HG02623 (cell line): ENCODE measurements around the gene ATP13A2.
A peak's percentile ranks its signal among the peaks of the same experiment; 100 is the strongest.
"Not testable (repeated sequence)": the region's sequence is repeated elsewhere in the genome, so short reads cannot be mapped to it uniquely, and the experiment has no call there.

Experiments
- ATAC-seq: cut with Tn5 transposase; IDR thresholded peaks from one replicate; pipeline ENCODE4 v1.9.1; 2021; ENCODE audit warnings: moderate library complexity; ENCODE audit not compliant: unreplicated experiment

Gene ATP13A2

GRCh38 chr1:16961297-16962133, 50.2 kb downstream of the ATP13A2 start:
- ATAC-seq: no peak

GRCh38 chr1:16960560-16961296, 51.0 kb downstream of the ATP13A2 start:
- ATAC-seq: peak; percentile 52

GRCh38 chr1:16958475-16958874, 53.3 kb downstream of the ATP13A2 start:
- no peak for ATAC-seq

- no peak for ATAC-seq
These were observed 54.0 kb downstream of the ATP13A2 start for GRCh38 chr1:16957731-16958130.

- no peak for ATAC-seq
These were observed 55.0 kb downstream of the ATP13A2 start for GRCh38 chr1:16956775-16957174.

DNA sequence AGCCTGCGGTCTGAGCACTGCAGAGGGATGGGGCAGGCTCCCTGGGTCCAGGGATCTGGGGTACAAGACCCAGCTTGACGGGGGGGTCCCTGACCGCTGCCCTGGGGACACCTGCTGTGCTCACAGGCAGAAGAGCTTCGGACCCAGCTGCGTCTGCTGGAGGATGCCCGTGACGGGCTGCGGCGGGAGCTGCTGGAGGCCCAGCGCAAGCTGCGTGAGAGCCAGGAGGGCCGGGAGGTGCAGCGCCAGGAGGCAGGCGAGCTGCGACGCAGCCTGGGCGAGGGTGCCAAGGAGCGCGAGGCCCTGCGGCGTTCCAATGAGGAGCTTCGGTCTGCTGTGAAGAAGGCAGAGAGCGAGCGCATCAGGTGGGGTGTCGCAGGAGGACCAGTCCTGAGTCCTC, 56.5 kb downstream of the ATP13A2 start:
- no peak for ATAC-seq

DNA sequence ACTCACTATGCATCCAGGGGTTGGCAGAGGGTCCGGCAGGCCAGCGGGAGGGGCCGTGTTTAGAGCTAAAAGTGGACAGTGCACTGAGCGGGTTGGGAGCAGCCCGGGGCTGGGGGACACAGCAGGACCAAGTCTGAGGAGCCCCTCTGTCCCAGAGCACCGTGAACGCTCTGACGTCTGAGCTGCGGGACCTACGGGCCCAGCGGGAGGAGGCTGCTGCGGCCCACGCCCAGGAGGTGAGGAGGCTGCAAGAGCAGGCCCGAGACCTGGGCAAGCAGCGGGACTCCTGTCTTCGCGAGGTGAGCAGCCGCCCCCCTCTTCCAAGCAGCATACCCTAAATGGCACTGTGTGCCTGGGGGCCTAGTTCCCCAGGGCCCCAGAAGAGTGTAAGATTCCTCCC, 57.1 kb downstream of the ATP13A2 start:
- ATAC-seq: no peak

GRCh38 chr1:16952376-16952775, 59.4 kb downstream of the ATP13A2 start:
- ATAC-seq: not testable (repeated sequence)

DNA sequence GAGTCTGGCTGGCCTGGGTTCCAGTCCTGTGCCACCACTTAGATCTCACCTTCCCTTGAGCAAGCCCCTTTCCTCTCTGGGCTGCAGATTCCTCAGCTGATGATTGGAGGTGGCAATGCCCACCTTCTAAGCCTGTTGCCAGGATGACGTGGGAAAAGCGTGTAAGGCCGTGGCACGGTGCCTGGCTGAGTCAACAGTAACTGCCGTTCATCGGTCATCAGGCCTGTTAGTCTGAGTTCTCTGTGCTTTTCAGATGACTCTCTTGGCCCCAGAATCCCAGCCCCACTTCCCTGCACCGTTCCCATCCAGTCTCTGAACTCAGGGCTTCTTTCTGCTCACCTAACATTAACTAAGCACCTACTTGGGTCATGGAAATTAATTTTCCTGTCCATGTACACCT, 62.7 kb downstream of the ATP13A2 start:
- not testable (repeated sequence) for ATAC-seq

GRCh38 chr1:16948282-16948891, 63.3 kb downstream of the ATP13A2 start:
- ATAC-seq: not testable (repeated sequence)

DNA sequence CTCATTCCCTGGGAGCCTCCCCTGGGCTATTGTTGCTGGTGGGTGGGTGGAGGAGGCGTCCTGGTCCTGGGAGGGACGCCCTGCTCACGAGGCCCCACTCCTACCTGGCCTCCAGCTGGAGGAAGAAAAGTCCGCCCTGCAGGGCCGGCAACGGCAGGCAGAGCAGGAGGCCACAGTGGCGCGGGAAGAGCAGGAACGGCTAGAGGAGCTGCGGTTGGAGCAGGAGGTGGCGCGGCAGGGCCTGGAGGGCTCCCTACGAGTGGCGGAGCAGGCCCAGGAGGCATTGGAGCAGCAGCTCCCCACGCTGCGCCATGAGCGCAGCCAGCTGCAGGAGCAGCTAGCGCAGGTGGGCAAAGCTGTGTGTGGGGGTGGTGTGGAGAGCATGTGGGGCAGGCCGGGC, 65.1 kb downstream of the ATP13A2 start:
- no peak for ATAC-seq

DNA sequence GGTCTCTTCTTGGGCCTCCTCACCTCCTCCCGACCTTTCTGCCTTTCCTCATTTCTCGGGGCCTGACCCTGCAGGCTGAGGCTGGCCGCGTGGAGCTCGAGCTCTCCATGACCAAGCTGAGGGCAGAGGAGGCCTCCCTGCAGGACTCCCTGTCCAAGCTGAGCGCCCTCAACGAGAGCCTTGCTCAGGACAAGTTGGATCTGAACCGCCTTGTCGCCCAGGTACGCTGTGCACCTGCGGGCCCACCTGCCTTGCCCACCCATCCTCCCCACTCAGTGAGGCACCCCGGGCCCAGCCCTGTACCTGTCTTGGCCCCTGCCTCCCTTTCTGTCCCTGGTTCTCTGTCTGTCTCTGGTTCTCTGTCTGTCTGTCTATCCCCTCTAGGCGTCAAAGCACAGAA, 65.5 kb downstream of the ATP13A2 start:
- ATAC-seq: not testable (repeated sequence)

GRCh38 chr1:16945512-16945911, 66.2 kb downstream of the ATP13A2 start:
- not testable (repeated sequence) for ATAC-seq

GRCh38 chr1:16944038-16944437, 67.7 kb downstream of the ATP13A2 start:
- ATAC-seq: no peak

- not testable (repeated sequence) for ATAC-seq
These were observed 72.1 kb downstream of the ATP13A2 start for GRCh38 chr1:16939386-16940180.

- no peak for ATAC-seq
These were observed 73.1 kb downstream of the ATP13A2 start for GRCh38 chr1:16938351-16939321.

DNA sequence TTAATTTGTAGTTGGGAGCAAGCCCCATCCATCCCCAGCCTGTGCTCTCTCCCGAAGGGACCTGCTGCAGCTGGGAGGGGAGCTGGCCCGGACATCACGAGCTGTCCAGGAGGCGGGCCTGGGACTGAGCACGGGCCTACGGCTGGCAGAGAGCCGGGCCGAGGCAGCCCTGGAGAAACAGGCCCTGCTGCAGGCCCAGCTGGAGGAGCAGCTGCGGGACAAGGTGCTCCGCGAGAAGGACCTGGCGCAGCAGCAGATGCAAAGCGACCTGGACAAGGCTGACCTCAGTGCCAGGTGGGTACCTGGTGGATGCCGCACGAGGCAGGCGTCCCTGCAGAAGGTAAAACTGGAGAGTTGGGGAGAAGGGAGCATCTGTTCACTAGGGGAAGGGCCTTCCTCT, 75.1 kb downstream of the ATP13A2 start:
- not testable (repeated sequence) for ATAC-seq
